CD4-positive, alpha-beta T cell treated with Interleukin-15 for 1 hour (primary cell): ENCODE data around the gene OR8D1.

Experiments used
- DNase-seq: peaks from one replicate; pipeline ENCODE4 v3.0.0-alpha.2; 2020

OR8D1 gene

GRCh38 chr11:124313849-124314248 lies at the start of gene OR8D1:
TSS of gene OR8D1 (minus strand) at chr11:124313949. CDS start at chr11:124310766, 3,183 bp downstream.
- DNase-seq, result no peak

- no peak for DNase-seq
Observed at GRCh38 chr11:124359566-124359965, 45.8 kb upstream of the OR8D1 start.

- DNase-seq, result no peak
Observed at GRCh38 chr11:124346311-124346955, 32.7 kb upstream of the OR8D1 start.

GRCh38 chr11:124344346-124344745 lies 30.6 kb upstream of the OR8D1 start:
- DNase-seq, result no peak

GRCh38 chr11:124340142-124340447 lies 26.3 kb upstream of the OR8D1 start:
- no peak for DNase-seq

- DNase-seq, result no peak
Observed at GRCh38 chr11:124339396-124340141, 25.8 kb upstream of the OR8D1 start.

DNA sequence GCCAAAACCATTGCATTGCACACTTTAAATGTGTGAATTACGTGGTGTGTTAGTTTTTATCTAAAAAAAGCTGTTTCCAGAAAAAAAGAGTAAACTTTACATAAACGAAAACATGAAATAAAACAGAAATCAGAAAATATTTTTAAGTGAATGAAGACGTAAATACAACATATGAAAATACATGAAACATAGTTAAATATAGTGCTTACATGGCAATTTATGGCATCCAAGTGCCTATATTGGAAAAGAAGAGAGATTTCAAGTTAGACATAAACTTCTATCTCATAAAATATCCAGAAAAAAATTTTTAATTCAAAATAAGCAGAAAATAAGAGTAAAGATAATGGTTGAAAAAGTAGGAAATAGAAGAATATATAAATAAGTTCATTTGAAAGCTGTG lies 18.1 kb upstream of the OR8D1 start:
- no peak for DNase-seq

DNA sequence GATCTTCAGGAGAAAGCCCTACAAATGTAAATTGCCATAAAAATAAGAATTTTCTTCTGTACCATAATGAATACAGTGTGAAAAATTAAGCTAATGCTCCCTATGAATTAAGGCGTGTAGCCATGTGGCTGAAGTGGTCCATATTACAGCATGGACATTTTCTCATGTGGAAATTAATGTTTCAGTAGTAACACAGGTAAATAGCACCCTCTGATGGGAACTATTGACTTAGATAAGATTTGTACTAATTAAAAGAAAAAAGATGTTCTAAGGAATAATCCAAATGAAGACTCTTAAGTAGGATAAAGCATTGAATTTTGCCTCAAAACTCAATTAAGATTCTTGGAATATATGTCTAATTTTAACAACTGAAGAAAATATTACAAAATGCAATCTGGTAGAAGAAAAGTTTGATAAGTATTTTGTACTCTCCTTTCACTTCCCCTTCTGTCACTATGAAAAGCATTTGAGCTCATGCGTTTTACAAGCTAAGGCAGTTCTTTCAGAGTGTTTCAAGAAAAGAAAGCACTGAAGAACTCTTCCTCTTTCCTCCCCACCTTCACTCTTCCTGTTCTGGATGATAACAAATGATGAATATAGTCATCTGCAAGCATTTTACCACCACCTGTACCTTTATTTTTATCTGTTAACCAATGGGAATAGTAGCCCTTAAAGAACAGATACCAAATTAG lies 16.2 kb upstream of the OR8D1 start:
- no peak for DNase-seq

GRCh38 chr11:124327775-124328174 lies 14.0 kb upstream of the OR8D1 start:
- DNase-seq, result no peak

DNA sequence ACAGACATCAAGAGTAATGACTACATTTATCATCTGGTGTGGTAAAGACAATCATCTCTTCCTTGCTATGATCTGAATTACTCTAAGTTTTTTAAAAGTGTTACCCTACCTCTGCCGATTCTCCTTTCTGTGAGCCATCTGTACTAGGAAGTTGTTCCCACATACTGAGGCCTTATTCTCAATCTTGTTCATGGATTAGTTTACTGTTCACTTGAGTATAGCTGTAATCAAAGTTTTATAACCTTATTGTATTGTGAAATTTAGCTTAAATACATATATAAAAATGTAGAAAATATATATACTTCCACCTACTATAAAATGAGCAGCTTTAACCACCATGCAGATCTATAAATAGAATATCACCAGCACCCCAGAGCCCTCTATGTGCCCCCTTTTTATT lies 8.6 kb upstream of the OR8D1 start:
- no peak for DNase-seq

GRCh38 chr11:124320097-124320496 lies 6.3 kb upstream of the OR8D1 start, which contains the start of gene OR8D2:
TSS of gene OR8D2 (minus strand) at chr11:124320197. CDS start at chr11:124320197, 0 bp downstream.
- DNase-seq, result no peak

- no peak for DNase-seq
Observed at GRCh38 chr11:124315052-124315451, 1.3 kb upstream of the OR8D1 start.

DNA sequence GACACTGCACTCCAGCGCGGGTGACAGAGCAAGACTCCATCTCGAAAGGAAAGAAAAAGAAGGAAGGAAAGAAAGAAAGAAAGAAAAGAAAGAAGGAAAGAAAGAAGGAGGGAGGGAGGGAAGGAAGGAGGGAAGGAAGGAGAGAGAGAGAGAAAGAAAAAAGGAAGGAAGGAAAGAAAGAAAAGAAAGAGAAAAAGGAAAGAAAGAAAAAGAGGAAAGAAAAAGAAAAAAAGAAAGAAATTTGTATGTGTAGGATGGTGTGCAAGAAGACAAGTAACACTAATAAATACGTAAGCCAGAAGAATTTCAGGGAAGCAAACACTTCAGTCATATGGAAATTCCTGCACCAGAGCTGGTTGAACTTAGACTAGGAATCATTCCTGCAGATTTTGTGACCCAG lies 618 bp downstream of the OR8D1 start:
- no peak for DNase-seq

DNA sequence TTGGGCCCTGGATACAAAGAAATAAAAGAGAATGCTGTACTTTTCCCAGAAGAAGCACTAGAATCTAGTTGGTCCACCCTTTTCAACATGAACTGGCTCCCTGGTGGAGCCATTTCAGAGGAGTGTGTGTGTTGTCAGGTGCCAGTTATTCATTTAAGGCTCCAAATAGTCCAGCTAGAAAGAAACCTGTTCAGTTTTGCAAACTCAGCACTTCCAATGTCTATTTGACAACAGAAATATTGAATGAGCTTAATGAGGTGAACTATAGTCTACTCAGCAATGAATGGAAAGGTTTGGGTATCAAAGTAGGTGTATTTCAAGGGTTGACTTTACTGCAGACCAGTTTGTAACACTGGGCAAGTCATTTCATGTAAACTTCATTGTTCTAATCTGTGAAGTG lies 2.1 kb downstream of the OR8D1 start:
- DNase-seq, result no peak

GRCh38 chr11:124311269-124311668 lies 2.5 kb downstream of the OR8D1 start:
- no peak for DNase-seq

GRCh38 chr11:124310721-124311120 lies 3.0 kb downstream of the OR8D1 start:
- DNase-seq, result no peak

DNA sequence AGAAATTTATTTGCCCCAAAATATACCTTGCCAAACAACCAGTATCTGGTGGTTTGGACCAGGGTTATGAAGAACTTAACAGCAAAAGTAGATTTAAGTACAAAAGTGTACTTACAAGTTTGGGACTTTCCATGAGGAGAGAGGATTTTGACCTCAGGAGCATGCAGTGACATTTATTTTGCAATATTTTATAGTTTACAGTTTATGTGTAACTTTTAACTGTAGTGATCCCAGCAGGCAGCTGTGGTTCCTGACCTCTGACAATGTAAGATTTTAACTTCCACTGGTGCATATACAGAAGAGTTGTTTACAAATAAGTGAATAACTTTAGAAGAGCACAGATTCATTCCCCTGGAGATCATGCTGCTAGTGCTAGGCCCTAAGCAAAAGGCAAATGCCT lies 6.7 kb downstream of the OR8D1 start:
- DNase-seq, result no peak

DNA sequence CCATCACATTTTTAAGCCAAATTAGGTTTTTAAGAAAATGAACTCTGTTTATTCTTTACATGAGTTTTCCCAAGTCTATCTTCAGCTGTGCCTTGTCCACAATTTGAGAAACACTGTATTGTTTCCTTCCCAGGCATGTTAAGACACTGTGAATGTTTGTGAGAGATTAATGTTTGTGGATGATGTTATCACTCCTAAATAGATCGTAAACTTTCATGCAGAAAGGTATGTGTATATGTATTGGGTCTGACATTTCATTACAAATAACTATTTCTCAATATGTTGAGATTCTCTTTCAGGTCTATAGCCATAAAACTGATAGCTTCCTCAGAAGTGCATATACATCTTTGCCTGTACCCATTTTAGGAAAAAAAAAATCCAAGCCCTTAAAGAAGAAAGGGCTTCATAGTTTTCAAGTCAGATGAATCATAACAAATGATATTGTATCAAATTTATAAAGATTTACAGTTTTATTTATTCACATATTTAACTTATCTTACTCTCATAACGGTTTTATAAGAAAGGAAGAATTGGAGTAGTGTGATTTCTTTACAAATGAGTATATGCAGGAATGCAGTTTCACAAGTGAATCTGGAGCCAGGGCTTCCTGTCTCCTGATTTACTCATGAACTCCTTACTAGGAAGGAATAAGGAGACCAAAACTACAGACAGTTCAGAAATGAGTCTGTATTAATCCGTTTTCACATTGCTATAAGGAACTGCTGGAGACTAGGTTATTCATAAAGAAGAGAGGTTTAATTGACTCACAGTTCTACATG lies 11.2 kb downstream of the OR8D1 start:
- DNase-seq, result no peak

- no peak for DNase-seq
Observed at GRCh38 chr11:124301548-124301947, 12.2 kb downstream of the OR8D1 start.

DNA sequence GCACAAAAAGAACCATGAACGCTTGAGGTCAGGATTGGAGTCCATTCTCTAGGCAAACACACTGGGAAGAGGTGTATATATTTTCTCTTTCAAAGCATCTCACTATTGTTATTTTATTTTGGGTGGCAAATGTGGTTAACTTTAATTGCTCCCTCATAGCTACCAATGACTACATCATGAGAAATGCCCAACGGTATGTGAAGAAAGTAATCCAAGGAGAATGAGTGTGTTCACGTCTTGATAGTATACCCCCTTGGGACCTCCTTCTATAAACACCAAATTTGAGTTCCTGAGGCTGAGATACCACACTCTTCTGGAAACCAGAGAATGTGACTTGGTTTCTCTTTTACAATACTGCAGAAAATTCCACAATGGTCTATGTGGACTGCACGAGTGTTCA lies 15.8 kb downstream of the OR8D1 start:
- no peak for DNase-seq

DNA sequence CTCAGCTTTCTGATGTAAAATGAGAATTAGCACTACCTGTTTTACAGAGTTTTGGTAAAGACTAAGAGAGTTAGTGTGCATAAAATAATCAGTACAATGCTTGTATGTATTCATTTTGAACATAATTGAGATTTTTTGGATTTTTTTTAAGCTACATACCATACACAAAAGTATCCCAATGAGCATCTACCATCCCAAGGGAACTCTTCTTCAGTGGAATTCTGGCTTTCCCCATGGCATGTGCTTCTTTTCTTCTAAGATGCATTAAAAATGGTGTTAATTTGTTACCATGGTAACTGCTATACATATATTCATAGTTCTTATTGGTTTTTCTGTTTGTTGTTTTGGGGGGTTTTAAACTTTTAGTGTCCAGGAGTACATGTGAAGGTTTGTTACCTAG lies 17.7 kb downstream of the OR8D1 start:
- no peak for DNase-seq

GRCh38 chr11:124294687-124295086 lies 19.1 kb downstream of the OR8D1 start:
- no peak for DNase-seq

GRCh38 chr11:124285610-124286344 lies 28.0 kb downstream of the OR8D1 start:
- DNase-seq, result no peak
